RWPE1 (cell line): ENCODE results near the gene SYT2.
A peak's percentile ranks its signal among the peaks of the same experiment; 100 is the strongest.
"Not testable (repeated sequence)": the region's sequence is repeated elsewhere in the genome, so short reads cannot be mapped to it uniquely, and the experiment has no call there.

Experiments
- CTCF ChIA-PET: fragments of 350-600 bp; sonication (Branson Sonifier 250); formaldehyde crosslinking; extraction: SDS; loops from one replicate; lab custom pipeline; 2021; lab: Yijun Ruan, JAX
- POLR2A ChIA-PET: fragments of 400-600 bp; formaldehyde crosslinking; extraction: SDS; loops from one replicate; lab custom pipeline; 2020; ENCODE audit warnings: antibody characterized with exemption; ENCODE audit not compliant: low non-redundant PET; lab: Yijun Ruan, JAX
- DNase-seq: peaks from one replicate; pipeline ENCODE4 v3.0.0; 2012; ENCODE audit warnings: low spot score
- H3K27ac ChIP-seq: fragments of 450-650 bp; 2 replicates; pipeline ENCODE4 v1.5.1; 2017
- TF ChIP-seq, protein P1 (sequence below): fragments of 450-650 bp; conservative IDR thresholded peaks from 2 replicates; pipeline ENCODE4 v1.5.1; 2017; ENCODE audit warnings: low read depth, mild to moderate bottlenecking

Gene SYT2

DNA sequence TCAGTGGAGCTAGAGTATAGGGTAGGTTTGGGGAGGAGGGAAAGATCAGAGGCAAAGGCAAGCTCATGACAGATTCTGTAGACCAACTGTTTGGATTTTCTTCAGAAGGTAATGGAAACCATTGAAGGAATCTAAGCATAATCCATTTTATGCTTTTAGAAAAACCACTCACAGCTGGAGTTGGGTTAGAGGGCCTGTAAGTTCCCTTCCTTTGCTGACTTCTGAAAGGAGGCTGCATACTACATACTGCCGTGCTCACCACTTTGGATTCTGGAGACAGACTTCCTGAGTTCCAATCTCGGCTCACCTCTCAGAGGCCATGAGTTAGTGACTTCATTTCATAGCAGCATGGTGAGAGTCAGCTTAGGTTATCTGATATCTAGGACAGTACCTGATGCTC is 6.4 kb upstream of the SYT2 start:
- no peak for DNase-seq
- TF ChIP-seq, protein P1, sequence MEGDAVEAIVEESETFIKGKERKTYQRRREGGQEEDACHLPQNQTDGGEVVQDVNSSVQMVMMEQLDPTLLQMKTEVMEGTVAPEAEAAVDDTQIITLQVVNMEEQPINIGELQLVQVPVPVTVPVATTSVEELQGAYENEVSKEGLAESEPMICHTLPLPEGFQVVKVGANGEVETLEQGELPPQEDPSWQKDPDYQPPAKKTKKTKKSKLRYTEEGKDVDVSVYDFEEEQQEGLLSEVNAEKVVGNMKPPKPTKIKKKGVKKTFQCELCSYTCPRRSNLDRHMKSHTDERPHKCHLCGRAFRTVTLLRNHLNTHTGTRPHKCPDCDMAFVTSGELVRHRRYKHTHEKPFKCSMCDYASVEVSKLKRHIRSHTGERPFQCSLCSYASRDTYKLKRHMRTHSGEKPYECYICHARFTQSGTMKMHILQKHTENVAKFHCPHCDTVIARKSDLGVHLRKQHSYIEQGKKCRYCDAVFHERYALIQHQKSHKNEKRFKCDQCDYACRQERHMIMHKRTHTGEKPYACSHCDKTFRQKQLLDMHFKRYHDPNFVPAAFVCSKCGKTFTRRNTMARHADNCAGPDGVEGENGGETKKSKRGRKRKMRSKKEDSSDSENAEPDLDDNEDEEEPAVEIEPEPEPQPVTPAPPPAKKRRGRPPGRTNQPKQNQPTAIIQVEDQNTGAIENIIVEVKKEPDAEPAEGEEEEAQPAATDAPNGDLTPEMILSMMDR, result no peak
- ChIA-PET POLR2A (no interaction called here), CTCF (interaction anchor here (0.5 to 1.5 kb wide), 5 partner anchors 27 to 532 kb away, joined by 3 to 6 read pairs (median 5); no protein-coding TSS in a partner anchor)
- no peak overlapping the region for H3K27ac ChIP-seq

DNA sequence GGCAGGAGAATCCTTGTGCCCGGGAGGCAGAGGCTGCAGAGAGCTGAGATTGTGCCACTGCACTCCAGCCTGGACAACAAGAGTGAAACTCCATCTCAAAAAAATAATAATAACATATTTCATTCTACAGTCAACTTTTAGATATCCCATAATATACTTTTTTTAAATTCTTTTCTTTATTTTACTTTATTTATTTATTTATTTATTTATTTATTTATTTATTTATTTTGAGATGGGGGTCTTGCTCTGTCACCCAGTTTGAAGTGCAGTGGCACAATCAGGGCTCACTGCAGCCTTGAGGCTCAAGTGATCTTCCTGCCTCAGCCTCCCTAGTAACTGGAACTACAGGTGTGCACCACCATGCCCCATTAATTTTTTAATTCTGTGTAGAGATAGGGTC is 3.9 kb upstream of the SYT2 start:
- POLR2A ChIA-PET, H3K27ac ChIP-seq, DNase-seq: not testable (repeated sequence)
- CTCF ChIA-PET, result interaction anchor here (0.6 to 1.7 kb wide), 5 partner anchors 43 to 114 kb away, joined by 3 to 9 read pairs (median 5); no protein-coding TSS in a partner anchor

DNA sequence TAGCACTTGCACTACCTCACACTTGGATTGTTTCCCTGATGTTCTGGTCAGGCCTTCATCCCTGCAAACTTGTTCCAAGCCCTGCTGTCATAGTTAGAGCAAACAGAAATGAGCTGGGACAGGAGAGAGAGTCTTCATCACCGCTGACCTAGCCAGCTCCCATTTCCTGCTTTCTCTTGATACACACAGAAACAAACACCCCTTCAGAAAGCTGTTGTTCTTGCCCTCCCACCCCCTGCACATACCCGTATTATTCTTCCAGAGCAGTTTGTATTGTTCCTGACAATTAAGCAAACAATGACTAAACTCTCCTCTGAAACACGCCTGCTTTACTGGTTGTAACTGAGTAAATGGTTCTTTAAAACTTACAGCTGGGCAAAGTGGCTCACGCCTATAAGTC is 2.9 kb upstream of the SYT2 start:
- CTCF ChIA-PET, result interaction anchor here (0.5 to 1.7 kb wide), 6 partner anchors 43 to 503 kb away, joined by 3 to 7 read pairs (median 4); no protein-coding TSS in a partner anchor
- H3K27ac ChIP-seq, result no peak overlapping the region
- POLR2A ChIA-PET, result no interaction called here
- peak; percentile 46 for DNase-seq
- TF ChIP-seq, protein P1, result no peak

DNA sequence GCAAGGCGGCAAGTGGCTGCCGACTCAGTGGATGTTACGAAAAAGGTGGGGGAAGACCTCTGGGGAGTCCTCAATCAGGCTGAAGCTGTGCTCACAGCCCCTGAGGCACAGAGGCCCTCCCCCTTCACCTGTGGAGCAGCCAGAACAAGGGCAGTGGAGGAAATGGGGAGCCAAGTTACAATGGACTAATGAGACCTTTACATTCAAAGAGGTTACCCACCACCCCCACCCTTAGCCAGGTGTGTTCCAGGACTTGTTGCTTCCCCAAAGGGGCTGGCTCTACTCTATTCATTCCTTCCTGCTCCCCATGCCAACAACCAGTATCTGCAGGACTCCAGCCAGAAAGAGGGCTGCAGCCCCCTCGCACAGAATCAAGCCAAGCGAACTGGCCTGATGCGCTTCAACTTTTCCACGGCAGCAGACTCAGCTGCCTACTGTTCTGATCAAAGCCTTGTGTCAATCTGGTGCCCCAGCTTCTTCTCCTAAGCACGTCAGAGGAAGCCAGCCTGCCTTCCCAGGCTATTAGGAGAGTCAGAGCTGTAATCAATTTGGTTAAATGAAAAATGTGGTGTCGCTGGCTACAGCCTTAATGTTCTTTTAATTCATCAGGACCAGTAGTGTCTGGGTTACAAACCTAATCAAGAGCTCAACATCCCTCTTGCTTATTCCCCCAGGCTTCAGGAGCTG is 1.8 kb upstream of the SYT2 start:
- ChIA-PET CTCF (interaction anchor here (0.6 kb wide), 1 partner anchor 175 kb away, joined by 7 read pairs; no protein-coding TSS in a partner anchor), POLR2A (no interaction called here)
- TF ChIP-seq, protein P1, result no peak

DNA sequence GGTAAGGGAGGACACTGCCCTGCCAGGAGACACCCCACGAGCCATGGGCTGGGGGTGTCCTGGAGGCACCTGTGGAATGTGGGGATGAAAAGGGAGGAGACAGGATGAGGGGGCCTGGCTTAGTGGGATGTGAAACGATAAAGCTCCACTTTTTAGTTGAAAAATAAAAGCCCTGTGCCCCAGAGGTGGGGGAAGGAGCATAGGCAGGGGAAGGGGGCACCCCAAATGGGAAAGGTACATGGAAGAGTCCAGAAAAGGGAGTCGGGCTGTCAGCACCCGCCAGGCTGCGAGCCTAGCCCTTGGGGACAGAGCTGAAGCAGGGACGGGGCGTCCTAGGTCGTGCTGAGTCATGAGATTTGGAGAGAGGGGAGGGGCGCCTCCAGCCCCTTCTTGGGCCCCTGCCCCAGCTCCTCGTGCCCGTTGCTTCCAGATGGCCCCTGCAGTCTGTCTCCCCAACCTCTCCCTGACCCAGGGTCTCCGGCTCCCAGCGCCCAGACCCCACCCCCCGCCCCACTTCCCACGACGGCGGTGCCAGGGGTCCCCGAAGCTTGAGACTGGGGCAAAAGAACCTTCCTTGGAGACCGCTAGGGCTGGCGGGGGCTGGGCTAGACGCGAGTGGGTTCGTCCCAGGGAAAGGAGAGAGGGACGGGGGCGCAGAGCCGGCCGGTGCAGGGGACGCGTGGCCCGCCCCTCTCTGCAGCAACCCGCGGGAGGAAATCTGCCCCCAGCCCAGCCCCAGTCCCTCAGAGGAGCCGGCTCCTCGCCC is 795 bp downstream of the SYT2 start:
- TF ChIP-seq, protein P1, result no peak
- no peak overlapping the region for H3K27ac ChIP-seq
- DNase-seq, result no peak
- CTCF ChIA-PET, result interaction anchor here (0.6 to 1.1 kb wide), 5 partner anchors 10 to 110 kb away, joined by 3 to 5 read pairs (median 3); no protein-coding TSS in a partner anchor
- POLR2A ChIA-PET, result no interaction called here

More for the DNA sequence above, 1.8 kb upstream of the SYT2 start:
- no peak for DNase-seq
- no peak overlapping the region for H3K27ac ChIP-seq

DNA sequence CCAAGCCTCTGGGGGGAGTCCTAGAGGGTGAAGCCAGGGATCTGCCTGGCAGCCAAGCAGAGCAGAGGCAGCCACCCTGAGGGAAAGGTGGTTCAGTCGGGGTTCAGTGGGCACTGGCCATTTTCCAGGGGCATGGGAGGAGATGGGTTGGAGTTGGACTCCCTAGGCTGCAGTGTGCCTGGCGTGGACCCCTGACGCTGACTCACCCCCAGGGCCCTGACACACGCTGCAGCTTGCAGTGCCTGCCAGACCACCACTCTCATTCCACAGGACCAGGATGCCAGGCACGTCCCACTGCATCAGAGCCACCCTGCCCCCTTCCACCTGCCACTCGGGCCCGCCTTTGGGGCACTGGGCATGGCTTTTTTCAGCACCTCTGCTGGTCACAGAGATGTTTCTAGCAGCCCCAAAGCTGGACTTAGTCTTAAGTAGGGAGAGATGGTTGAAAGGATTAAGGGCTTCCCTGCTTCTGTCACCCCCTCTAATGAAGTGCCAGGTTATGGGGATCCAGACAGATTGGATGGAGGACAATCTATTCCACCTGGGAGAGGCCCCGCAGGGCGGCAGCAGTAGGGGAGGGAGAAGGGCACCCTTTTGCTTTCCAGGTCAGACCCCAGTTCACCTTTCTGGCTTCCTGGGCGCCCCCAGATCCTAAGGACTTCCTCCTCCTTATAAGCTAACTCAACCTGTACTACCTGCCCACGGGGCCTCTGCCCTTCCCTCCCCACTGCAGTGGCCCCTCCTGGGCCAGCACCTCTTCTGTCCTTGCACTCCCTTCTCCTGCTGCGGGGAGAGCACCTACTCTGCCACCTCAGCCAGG is 1.6 kb downstream of the SYT2 start:
- TF ChIP-seq, protein P1, result no peak
- DNase-seq, result no peak
- POLR2A ChIA-PET, result interaction anchor here (0.9 kb wide), 1 partner anchor 12 kb away, joined by 3 read pairs; no protein-coding TSS in a partner anchor
- CTCF ChIA-PET, result interaction anchor here (0.6 to 1.1 kb wide), 5 partner anchors 11 to 495 kb away, joined by 3 to 5 read pairs (median 3); no protein-coding TSS in a partner anchor
- no peak overlapping the region for H3K27ac ChIP-seq
